Ishikawa (cell line): ENCODE results near the gene CNTN1.

ENCODE experiments used
- CEBPB ChIP-seq: IDR thresholded peaks from 2 replicates; pipeline ENCODE4 v1.6.1; 2012
- CREB1 ChIP-seq: IDR thresholded peaks from 2 replicates; pipeline ENCODE4 v1.6.1; 2012; ENCODE audit warnings: low read depth
- EGR1 ChIP-seq: IDR thresholded peaks from 2 replicates; pipeline ENCODE4 v1.6.1; 2012
- EP300 ChIP-seq: IDR thresholded peaks from 2 replicates; pipeline ENCODE4 v1.6.1; 2012; ENCODE audit warnings: borderline replicate concordance
- FOXM1 ChIP-seq: IDR thresholded peaks from 2 replicates; pipeline ENCODE4 v1.6.1; 2012; ENCODE audit warnings: low read depth, borderline replicate concordance
- NFIC ChIP-seq: IDR thresholded peaks from 2 replicates; pipeline ENCODE4 v1.6.1; 2012
- RAD21 ChIP-seq: IDR thresholded peaks from 2 replicates; pipeline ENCODE4 v1.6.1; 2012; ENCODE audit warnings: low read depth
- REST ChIP-seq: IDR thresholded peaks from 2 replicates; pipeline ENCODE4 v1.6.1; 2012; ENCODE audit warnings: low read depth, mild to moderate bottlenecking
- TAF1 ChIP-seq: IDR thresholded peaks from 2 replicates; pipeline ENCODE4 v1.6.1; 2012; ENCODE audit warnings: low read depth, mild to moderate bottlenecking
- TCF12 ChIP-seq: IDR thresholded peaks from 2 replicates; pipeline ENCODE4 v1.6.1; 2012; ENCODE audit warnings: low read depth
- TEAD4 ChIP-seq: IDR thresholded peaks from 2 replicates; pipeline ENCODE4 v1.6.1; 2012
- YY1 ChIP-seq: IDR thresholded peaks from 2 replicates; pipeline ENCODE4 v1.6.1; 2012; ENCODE audit warnings: low read depth
- ZBTB7A ChIP-seq: IDR thresholded peaks from 2 replicates; pipeline ENCODE4 v1.6.1; 2012; ENCODE audit warnings: low read depth
- TF ChIP-seq, protein P1 (sequence below): IDR thresholded peaks from 2 replicates; pipeline ENCODE4 v1.6.1; 2012
- TF ChIP-seq, protein P2 (sequence below): IDR thresholded peaks from 2 replicates; pipeline ENCODE4 v1.6.1; 2012

The CNTN1 gene

GRCh38 chr12:41039461-41039860, 347.2 kb downstream of the CNTN1 start:
- no peak for TF ChIP-seq EP300
- TF ChIP-seq FOXM1, result no peak

DNA sequence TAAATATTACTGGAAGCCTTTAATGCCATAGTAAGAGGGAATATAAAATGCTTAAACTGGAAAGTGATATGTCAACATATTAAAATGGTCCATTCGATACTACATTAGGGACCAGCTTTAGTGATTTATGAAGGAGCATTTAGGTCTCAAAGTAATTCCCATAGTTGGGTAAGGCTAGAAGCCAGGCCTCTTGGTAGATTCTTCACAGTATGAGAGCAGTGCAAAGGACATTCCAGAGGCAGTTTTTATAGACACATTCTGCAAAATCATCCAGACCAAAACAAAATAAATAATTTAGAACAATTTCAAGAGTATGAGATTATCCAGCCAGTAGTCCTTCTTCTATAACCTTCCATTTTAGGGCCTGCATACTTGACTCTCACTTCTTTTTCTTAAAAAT, 353.3 kb downstream of the CNTN1 start:
- TF ChIP-seq YY1, result no peak
- TF ChIP-seq, protein P1, sequence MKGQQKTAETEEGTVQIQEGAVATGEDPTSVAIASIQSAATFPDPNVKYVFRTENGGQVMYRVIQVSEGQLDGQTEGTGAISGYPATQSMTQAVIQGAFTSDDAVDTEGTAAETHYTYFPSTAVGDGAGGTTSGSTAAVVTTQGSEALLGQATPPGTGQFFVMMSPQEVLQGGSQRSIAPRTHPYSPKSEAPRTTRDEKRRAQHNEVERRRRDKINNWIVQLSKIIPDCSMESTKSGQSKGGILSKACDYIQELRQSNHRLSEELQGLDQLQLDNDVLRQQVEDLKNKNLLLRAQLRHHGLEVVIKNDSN, result no peak
- no peak for TF ChIP-seq CREB1
- TF ChIP-seq, protein P2, sequence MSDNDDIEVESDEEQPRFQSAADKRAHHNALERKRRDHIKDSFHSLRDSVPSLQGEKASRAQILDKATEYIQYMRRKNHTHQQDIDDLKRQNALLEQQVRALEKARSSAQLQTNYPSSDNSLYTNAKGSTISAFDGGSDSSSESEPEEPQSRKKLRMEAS, result no peak
- no peak for TF ChIP-seq TCF12
- no peak for TF ChIP-seq REST

GRCh38 chr12:41049033-41049432, 356.8 kb downstream of the CNTN1 start:
- TF ChIP-seq, protein P2, result no peak
- TF ChIP-seq CREB1 (no peak), CEBPB (no peak), ZBTB7A (no peak), YY1 (no peak), RAD21 (no peak), TAF1 (no peak), EP300 (no peak), TCF12 (no peak), REST (no peak), EGR1 (no peak), NFIC (no peak), FOXM1 (no peak), TEAD4 (no peak)
- TF ChIP-seq, protein P1, result no peak

- TF ChIP-seq, protein P1, result no peak
- no peak for TF ChIP-seq ZBTB7A
These were observed 359.7 kb downstream of the CNTN1 start for GRCh38 chr12:41051954-41052353.

- TF ChIP-seq, protein P1, result no peak
- TF ChIP-seq TAF1, result no peak
- no peak for TF ChIP-seq CEBPB
- TF ChIP-seq FOXM1, result no peak
- TF ChIP-seq EP300, result no peak
- TF ChIP-seq, protein P2, result no peak
- TF ChIP-seq TEAD4, result no peak
- TF ChIP-seq YY1, result no peak
- TF ChIP-seq NFIC, result no peak
- no peak for TF ChIP-seq TCF12
- no peak for TF ChIP-seq CREB1
- TF ChIP-seq RAD21, result no peak
- no peak for TF ChIP-seq REST
- TF ChIP-seq EGR1, result no peak
These were observed 360.2 kb downstream of the CNTN1 start for GRCh38 chr12:41052441-41052840.
